SU-DHL-6 (cell line): ENCODE data around the gene HJURP.

Source experiments
- H2AFZ ChIP-seq: fragments of 200-600 bp; sonication (generic); 2 replicates; pipeline ENCODE4 v1.6.1; 2014; ENCODE audit warnings: low read depth, mild to moderate bottlenecking, moderate library complexity, mixed read lengths, antibody characterized with exemption, low read length; ENCODE audit not compliant: severe bottlenecking
- H3F3A ChIP-seq: fragments of 200-600 bp; shearing (Covaris generic); 2 replicates; pipeline ENCODE4 v1.6.0; 2016; ENCODE audit warnings: antibody characterized with exemption, mild to moderate bottlenecking; ENCODE audit not compliant: insufficient read depth
- H3K27ac ChIP-seq: fragments of 200-600 bp; sonication (generic); 2 replicates; pipeline ENCODE4 v1.5.1; 2016; ENCODE audit warnings: low read depth, mild to moderate bottlenecking, low read length, moderate library complexity, mixed read lengths
- H3K27me3 ChIP-seq: fragments of 200-600 bp; sonication (generic), shearing (Covaris generic); 2 replicates; pipeline ENCODE4 v1.6.0; 2014; ENCODE audit warnings: mild to moderate bottlenecking, low read length
- H3K36me3 ChIP-seq: fragments of 200-600 bp; sonication (generic); 2 replicates; pipeline ENCODE4 v1.6.1; 2014; ENCODE audit warnings: mild to moderate bottlenecking, low read length, mixed read lengths
- H3K4me2 ChIP-seq: fragments of 300-600, 200-600 bp; shearing (Covaris generic), sonication (generic); 2 replicates; pipeline ENCODE4 v1.6.0; 2014; ENCODE audit warnings: low read length, low read depth, mild to moderate bottlenecking; ENCODE audit not compliant: poor library complexity, severe bottlenecking
- H3K4me3 ChIP-seq: fragments of 200-600 bp; sonication (generic); 2 replicates; pipeline ENCODE4 v1.5.1; 2014; ENCODE audit warnings: antibody characterized with exemption, low read length, mild to moderate bottlenecking, mixed read lengths; ENCODE audit not compliant: insufficient read depth, poor library complexity, severe bottlenecking
- H3K79me2 ChIP-seq: fragments of 200-600 bp; sonication (generic); 2 replicates; pipeline ENCODE4 v1.6.1; 2014; ENCODE audit warnings: mild to moderate bottlenecking, low read length, moderate library complexity; ENCODE audit not compliant: insufficient read depth
- H3K9ac ChIP-seq: fragments of 200-600 bp; sonication (generic); 2 replicates; pipeline ENCODE4 v1.7.0; 2014; ENCODE audit warnings: mild to moderate bottlenecking, low read length
- H3K9me2 ChIP-seq: fragments of 200-600 bp; sonication (generic); replicated peaks from 2 replicates; pipeline ENCODE4 v1.6.1; 2014; ENCODE audit warnings: low read length; ENCODE audit not compliant: insufficient read depth
- H3K9me3 ChIP-seq: fragments of 200-600 bp; sonication (generic); 2 replicates; pipeline ENCODE4 v1.6.1; 2014; ENCODE audit warnings: low read length, mixed read lengths; ENCODE audit not compliant: insufficient read depth
- H4K20me1 ChIP-seq: fragments of 200-600 bp; sonication (generic); 2 replicates; pipeline ENCODE4 v1.6.1; 2014; ENCODE audit warnings: low read depth, mild to moderate bottlenecking, antibody characterized with exemption, low read length, moderate library complexity, mixed read lengths
- EZH2phosphoT487 ChIP-seq: fragments of 200-600 bp; sonication (generic), shearing (Covaris generic); conservative IDR thresholded peaks from 2 replicates; pipeline ENCODE4 v1.6.1; 2018; ENCODE audit warnings: mild to moderate bottlenecking, antibody characterized with exemption, low read length, moderate library complexity, mixed read lengths
- TF ChIP-seq, protein P1 (sequence below): fragments of 200-600 bp; sonication (generic); IDR thresholded peaks from one replicate; pipeline ENCODE4 v1.5.1; 2017; ENCODE audit warnings: antibody characterized with exemption, mild to moderate bottlenecking, low read length, moderate library complexity; ENCODE audit not compliant: insufficient read depth, poor library complexity, severe bottlenecking

Gene HJURP

DNA sequence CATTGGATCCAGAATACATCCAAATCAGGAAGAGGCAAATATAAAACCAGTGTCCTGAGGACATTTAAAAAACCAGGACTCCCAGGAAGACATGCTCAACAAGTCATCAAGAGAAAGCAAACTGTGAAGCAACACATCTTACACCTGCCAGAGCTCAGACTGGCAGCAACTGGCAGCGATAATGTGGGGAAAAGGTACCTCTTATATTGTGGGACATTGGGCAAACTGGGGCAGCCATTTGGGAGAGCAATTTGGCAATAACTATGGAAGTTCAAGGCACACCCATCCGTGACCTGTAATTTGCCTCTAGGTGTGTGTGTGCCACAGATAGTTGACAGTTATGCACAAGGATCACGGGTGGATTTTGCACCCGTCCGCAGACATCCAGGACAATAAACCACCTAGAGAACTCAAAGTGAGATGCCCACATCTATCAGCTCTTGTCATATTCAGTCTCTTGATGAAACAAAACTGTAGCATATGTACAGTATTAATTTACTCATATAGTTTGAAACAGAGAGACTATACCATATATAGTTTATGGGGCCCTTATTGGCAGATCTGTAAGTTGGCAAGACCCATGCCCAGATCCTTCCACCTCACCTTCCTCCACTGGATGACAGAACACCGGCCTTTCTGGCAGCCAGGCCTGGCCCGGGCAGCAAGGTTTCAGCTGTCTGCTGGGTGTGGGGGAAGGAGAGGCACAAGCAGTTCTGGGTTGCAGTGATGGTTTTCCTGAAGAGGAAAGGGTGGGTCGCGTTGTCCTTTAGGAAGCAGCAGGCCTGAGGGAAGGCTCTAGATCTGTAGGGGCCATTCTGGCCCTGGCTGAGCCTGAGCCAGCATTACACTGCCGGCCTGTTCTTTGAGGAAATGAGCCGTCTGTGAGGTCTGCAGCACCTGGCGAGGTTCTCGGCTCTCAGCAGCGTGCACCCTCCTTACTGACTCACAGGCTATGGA, 18.8 kb downstream of the HJURP start:
- H3K36me3 ChIP-seq, result peaks cover 19% of the 10 kb centered on the region
- H3K9me2 ChIP-seq, result no peaks in the 10 kb centered on the region
- H3K79me2 ChIP-seq, result peaks cover 42% of the 10 kb centered on the region
- no peaks in the 10 kb centered on the region for H3K9me3 ChIP-seq
- peak overlapping the region; percentile 0 for H3K4me2 ChIP-seq
- no peaks in the 10 kb centered on the region; the same call in 1 of the 2 replicates for H4K20me1 ChIP-seq
- peaks cover 59% of the 10 kb centered on the region for H3F3A ChIP-seq
- peak overlapping the region; percentile 90 for H3K27ac ChIP-seq
- no peak overlapping the region for H3K4me3 ChIP-seq
- H2AFZ ChIP-seq, result no peak overlapping the region
- no peaks in the 10 kb centered on the region for H3K27me3 ChIP-seq
- no peak overlapping the region for H3K9ac ChIP-seq
- TF ChIP-seq, protein P1, sequence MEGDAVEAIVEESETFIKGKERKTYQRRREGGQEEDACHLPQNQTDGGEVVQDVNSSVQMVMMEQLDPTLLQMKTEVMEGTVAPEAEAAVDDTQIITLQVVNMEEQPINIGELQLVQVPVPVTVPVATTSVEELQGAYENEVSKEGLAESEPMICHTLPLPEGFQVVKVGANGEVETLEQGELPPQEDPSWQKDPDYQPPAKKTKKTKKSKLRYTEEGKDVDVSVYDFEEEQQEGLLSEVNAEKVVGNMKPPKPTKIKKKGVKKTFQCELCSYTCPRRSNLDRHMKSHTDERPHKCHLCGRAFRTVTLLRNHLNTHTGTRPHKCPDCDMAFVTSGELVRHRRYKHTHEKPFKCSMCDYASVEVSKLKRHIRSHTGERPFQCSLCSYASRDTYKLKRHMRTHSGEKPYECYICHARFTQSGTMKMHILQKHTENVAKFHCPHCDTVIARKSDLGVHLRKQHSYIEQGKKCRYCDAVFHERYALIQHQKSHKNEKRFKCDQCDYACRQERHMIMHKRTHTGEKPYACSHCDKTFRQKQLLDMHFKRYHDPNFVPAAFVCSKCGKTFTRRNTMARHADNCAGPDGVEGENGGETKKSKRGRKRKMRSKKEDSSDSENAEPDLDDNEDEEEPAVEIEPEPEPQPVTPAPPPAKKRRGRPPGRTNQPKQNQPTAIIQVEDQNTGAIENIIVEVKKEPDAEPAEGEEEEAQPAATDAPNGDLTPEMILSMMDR, result no peak
- TF ChIP-seq EZH2phosphoT487, result no peak

DNA sequence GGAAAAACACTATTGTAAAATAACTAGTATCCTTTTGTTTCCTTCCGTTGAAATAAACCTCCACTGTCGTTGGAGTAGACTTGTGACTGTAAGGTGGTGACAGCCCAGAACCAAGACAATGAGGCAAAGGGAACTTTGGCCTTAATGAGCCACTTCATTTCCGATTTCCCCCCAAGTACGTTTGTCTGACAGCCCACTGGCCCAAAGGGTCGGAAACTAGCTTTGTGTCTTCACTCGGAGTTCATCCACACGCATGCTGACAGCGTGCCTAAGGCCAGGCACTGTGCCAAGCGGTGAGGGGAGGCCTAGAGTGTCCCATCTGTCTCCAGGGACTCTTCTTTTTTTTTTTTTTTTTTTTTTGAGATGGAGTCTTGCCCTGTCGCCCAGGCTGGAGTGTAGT, 21.0 kb downstream of the HJURP start:
- peak overlapping the region; percentile 56 for H3K4me2 ChIP-seq
- H3K4me3 ChIP-seq, result no peak overlapping the region
- H2AFZ ChIP-seq, result peak overlapping the region; percentile 55
- no peaks in the 10 kb centered on the region for H3K9me3 ChIP-seq
- H3K9ac ChIP-seq, result peak overlapping the region; percentile 21
- peaks cover 14% of the 10 kb centered on the region for H3K36me3 ChIP-seq
- H3F3A ChIP-seq, result peaks cover 59% of the 10 kb centered on the region
- peaks cover 21% of the 10 kb centered on the region for H3K79me2 ChIP-seq
- no peaks in the 10 kb centered on the region for H4K20me1 ChIP-seq
- peak overlapping the region; percentile 90 for H3K27ac ChIP-seq
- no peak for TF ChIP-seq EZH2phosphoT487
- TF ChIP-seq, protein P1, result no peak
- H3K27me3 ChIP-seq, result no peaks in the 10 kb centered on the region
- no peaks in the 10 kb centered on the region for H3K9me2 ChIP-seq

DNA sequence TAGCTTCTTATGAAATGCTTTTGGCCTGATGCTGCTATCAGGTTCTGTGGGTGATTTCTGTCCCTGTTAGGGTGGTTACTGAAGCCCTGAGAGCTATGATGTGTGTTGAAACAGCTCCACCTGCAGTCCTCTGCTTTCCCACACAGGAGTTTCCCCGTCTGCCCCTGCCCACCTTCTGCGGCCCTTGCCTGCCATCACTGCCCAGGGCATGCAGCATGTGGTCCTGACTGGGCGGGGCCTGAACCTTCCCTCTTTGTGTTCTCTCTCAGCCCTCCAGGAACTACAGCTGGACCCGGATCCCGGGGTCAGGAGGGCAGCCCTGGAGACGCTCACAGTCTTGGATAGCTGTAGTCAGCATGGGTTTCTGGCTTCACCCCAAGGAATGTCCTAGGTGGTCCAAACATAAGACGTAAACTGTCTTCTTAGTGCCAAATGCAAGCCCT, 21.4 kb downstream of the HJURP start:
- Histone ChIP-seq H3K36me3 (peaks cover 13% of the 10 kb centered on the region), H3K9ac (peak overlapping the region; percentile 43), H3K4me3 (no peak overlapping the region), H3K27ac (peak overlapping the region; percentile 90), H3K4me2 (peak overlapping the region; percentile 56), H3K27me3 (no peaks in the 10 kb centered on the region), H2AFZ (peak overlapping the region; percentile 55), H3F3A (peaks cover 59% of the 10 kb centered on the region), H3K79me2 (peaks cover 16% of the 10 kb centered on the region), H4K20me1 (no peaks in the 10 kb centered on the region), H3K9me2 (no peaks in the 10 kb centered on the region), H3K9me3 (no peaks in the 10 kb centered on the region)
- TF ChIP-seq EZH2phosphoT487, result no peak
- TF ChIP-seq, protein P1, result peak; percentile 64
